Mucosa of stomach (tissue), 1 donor: ENCODE measurements around the gene TMPRSS2.
"Not testable (repeated sequence)": the region's sequence is repeated elsewhere in the genome, so short reads cannot be mapped to it uniquely, and the experiment has no call there.

Experiments
- H3K27me3 ChIP-seq: one replicate; pipeline ENCODE4 v1.7.0; 2013; ENCODE audit warnings: mild to moderate bottlenecking, low read length; ENCODE audit not compliant: control insufficient read depth, insufficient read depth
- H3K36me3 ChIP-seq: one replicate; pipeline ENCODE4 v1.7.0; 2013; ENCODE audit warnings: low read length; ENCODE audit not compliant: control insufficient read depth, insufficient read depth
- H3K4me1 ChIP-seq: one replicate; pipeline ENCODE4 v1.7.0; 2013; ENCODE audit warnings: mild to moderate bottlenecking, low read length; ENCODE audit not compliant: control insufficient read depth, insufficient read depth
- H3K4me3 ChIP-seq: one replicate; pipeline ENCODE4 v1.7.0; 2013; ENCODE audit warnings: low read length
- H3K9ac ChIP-seq: one replicate; pipeline ENCODE4 v1.7.0; 2013; ENCODE audit warnings: mild to moderate bottlenecking, low read length, moderate library complexity
- H3K9me3 ChIP-seq: one replicate; pipeline ENCODE4 v1.7.0; 2013; ENCODE audit warnings: mild to moderate bottlenecking, low read length, moderate library complexity; ENCODE audit not compliant: control insufficient read depth
- donor health status: Pancreatic carcinoma.

TMPRSS2 gene

DNA sequence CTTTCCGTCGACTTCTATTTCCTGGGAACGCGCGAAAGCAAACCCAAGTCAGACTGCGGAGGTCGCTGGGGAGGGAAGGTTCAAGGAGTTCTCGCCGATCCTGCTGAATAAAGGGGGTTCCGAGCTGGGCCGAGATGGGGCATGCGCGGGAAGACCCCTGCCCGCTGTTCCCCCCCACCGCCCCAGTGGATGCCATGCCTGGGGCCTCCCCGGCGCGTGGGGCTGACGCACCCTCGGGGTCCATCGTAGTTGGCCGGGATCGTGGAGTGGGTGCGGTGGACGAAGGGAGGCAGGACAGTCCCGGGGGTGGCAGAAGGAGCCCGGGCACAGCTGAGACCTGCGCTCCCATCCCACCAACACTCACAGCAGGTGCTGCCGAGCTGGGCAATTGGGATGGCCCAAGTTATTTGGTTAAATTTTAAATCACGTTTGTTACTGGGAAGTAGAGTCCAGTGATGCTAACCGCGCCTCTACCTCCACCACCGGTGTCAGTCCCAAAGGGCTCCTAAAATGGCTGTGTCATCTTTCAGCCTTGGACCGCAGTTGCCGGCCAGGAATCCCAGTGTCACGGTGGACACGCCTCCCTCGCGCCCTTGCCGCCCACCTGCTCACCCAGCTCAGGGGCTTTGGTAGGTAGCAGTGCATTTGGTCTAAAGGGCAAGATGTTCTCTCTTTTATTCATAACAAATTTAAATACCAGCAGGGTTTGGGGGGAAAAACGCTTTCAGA, 81.1 kb downstream of the TMPRSS2 start:
- Histone ChIP-seq H3K4me3 (peak overlapping the region; percentile 54), H3K27me3 (no peaks in the 10 kb centered on the region), H3K9ac (peak overlapping the region; percentile 85), H3K36me3 (peaks cover 1% of the 10 kb centered on the region), H3K4me1 (peaks cover 23% of the 10 kb centered on the region), H3K9me3 (no peaks in the 10 kb centered on the region)

DNA sequence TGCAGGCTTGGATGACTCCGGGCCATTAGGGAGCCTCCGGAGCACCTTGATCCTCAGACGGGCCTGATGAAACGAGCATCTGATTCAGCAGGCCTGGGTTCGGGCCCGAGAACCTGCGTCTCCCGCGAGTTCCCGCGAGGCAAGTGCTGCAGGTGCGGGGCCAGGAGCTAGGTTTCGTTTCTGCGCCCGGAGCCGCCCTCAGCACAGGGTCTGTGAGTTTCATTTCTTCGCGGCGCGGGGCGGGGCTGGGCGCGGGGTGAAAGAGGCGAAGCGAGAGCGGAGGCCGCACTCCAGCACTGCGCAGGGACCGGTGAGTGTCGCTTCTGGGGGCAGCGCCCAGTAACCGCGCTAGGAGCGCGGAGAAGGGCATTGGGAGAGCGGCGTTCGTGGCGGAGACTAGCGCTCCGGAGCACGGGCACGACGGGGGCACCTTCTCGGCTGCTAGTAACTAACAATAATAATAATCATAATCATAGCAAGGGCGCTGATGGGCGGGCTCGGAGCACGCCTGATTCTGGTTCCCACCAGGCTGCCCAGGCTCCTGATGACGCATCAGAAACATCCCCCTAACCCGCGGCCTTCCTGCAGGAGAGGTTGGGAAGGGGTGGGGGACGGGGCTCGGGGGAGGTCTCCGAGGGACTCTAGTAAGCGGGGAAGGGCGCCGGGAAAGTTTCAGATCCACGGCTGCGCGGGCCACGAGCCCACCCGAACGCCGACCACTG, 81.8 kb downstream of the TMPRSS2 start, which contains the start of gene MX1:
TSS of gene MX1 (plus strand) at position 286 of the 722 bp plus-strand sequence. CDS start 5,832 bp downstream, outside the sequence.
- H3K9ac ChIP-seq = peak within 1 kb of the TSS; percentile 85
- H3K4me1 ChIP-seq = peaks cover 25% of the 10 kb centered on the region
- no peaks in the 10 kb centered on the region for H3K27me3 ChIP-seq
- no peaks in the 10 kb centered on the region for H3K36me3 ChIP-seq
- no peaks in the 10 kb centered on the region for H3K9me3 ChIP-seq
- H3K4me3 ChIP-seq = peak within 1 kb of the TSS; percentile 54

DNA sequence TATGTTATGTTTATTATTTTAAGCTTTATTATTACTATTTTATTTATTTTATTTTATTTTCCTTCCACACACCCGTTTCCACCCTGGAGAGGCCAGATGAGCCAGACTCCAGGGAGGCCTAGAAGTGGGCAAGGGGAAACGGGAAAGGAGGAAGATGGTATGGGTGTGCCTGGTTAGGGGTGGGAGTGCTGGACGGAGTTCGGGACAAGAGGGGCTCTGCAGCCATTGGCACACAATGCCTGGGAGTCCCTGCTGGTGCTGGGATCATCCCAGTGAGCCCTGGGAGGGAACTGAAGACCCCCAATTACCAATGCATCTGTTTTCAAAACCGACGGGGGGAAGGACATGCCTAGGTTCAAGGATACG, 82.4 kb downstream of the TMPRSS2 start:
- H3K36me3 ChIP-seq = no peaks in the 10 kb centered on the region
- H3K27me3 ChIP-seq = no peaks in the 10 kb centered on the region
- H3K4me1 ChIP-seq = peaks cover 25% of the 10 kb centered on the region
- no peaks in the 10 kb centered on the region for H3K9me3 ChIP-seq
- peak overlapping the region; percentile 54 for H3K4me3 ChIP-seq
- peak overlapping the region; percentile 85 for H3K9ac ChIP-seq

DNA sequence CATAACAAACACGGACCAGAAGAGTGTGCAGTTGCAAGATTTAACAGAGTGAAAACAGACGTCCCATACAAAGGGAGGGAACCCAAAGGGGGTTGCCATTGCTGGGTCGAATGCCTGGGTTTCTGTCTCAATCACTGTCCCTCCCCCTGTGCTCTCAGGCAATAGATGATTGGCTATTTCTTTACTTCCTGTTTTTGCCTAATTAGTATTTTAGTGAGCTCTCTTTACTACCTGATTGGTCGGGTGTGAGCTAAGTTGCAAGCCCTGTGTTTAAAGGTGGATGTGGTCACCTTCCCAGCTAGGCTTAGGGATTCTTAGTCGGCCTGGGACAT, 84.7 kb downstream of the TMPRSS2 start:
- H3K9ac ChIP-seq, H3K4me3 ChIP-seq: not testable (repeated sequence)
- H3K4me1 ChIP-seq = peaks cover 30% of the 10 kb centered on the region

DNA sequence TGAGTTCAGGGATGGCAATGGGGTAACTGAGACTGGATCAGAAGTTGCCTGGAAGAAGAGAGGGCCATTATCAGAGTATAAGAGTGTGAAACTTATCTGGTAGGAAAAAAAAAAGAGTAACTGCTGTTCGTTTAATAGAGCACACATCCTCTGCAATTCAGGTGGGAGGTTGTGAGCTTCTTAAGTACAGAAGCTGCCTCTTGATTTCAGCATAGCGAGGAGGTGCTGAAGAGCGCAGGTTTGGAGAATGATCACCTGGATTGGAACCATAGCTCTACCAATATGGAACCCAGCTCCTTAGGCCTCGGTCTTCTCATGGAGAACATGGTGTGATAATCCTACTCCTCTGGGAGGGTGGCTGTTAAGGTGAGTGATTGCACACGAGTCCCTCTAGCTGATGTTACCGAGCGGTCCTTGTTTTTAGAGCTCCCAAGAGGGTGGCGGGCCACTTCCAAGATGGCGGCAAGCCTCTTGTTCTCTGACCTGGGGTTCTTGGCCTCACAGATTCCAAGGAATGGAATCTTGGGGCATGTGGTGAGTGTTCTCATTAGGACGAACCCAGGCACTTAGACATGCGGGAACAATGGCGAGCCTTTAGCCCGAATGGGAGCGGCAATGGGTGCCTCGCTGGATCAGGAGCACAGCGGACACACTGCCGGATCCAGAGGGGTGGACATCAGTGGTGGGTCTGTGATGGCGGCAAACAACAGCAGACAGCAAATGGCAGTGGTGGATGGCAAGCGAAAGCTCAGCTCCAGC, 85.2 kb downstream of the TMPRSS2 start:
- Histone ChIP-seq H3K9ac (no peak overlapping the region), H3K4me3 (no peak overlapping the region), H3K27me3 (no peaks in the 10 kb centered on the region), H3K36me3 (no peaks in the 10 kb centered on the region), H3K4me1 (peaks cover 30% of the 10 kb centered on the region), H3K9me3 (no peaks in the 10 kb centered on the region)

More for the DNA sequence above, 84.7 kb downstream of the TMPRSS2 start:
- H3K9me3 ChIP-seq, H3K27me3 ChIP-seq, H3K36me3 ChIP-seq: not testable (repeated sequence)

DNA sequence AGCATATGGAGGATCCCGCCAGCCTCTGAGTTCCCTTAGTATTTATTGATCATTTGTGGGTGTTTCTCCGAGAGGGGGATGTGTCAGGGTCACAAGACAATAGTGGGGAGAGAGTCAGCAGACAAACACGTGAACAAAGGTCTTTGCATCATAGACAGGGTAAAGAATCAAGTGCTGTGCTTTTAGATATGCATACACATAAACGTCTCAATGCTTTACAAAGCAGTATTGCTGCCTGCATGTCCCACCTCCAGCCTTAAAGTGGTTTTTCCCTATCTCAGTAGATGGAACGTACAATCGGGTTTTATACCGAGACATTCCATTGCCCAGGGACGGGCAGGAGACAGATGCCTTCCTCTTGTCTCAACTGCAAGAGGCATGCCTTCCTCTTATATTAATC, 87.0 kb downstream of the TMPRSS2 start:
- not testable (repeated sequence) for H3K9me3 ChIP-seq, H3K4me3 ChIP-seq, H3K36me3 ChIP-seq, H3K27me3 ChIP-seq
- H3K9ac ChIP-seq = peak overlapping the region; percentile 68
- H3K4me1 ChIP-seq = peaks cover 30% of the 10 kb centered on the region

DNA sequence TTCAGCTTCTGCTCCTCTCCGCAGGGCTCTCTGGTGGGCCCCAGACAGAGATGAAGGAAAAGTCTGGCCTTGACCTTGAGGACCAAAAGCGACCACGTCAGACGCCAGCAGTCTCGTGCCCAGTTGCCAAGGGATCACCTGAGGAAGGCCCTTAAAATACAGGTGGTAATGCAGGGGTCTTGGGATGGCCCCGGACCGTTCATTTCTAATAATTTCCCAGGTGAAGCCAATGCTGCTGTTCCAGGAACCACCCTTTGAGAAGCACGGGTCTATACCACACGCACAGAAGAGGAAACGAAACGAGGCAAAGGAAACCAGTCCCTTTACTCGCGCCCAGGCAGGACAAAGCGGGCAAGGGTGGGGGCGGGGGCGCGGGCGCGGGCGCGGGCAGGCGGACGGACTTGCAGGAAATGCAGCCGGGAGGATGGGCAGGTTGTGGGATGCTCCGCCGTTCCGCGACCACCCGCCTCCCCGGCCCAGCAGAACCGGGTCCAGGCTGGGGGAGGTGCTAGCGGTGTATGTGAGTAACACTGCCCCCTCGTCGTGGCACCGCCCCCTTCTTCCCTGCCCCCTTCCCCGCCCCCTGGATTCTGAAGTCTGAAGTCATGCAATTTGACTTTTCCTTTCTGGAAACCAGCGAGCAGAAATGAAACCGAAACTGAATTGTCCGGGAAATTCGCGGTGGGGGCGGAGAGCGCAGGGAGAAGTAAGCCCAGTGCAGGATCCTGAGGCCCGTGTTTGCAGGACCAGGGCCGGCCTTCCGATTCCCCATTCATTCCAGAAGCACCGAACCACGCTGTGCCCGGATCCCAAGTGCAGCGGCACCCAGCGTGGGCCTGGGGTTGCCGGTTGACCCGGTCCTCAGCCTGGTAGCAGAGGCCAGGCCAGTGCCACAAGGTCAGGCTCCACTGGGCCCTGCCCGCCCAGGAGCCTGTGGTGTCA, 87.8 kb downstream of the TMPRSS2 start:
- no peaks in the 10 kb centered on the region for H3K36me3 ChIP-seq
- peak overlapping the region; percentile 56 for H3K4me3 ChIP-seq
- H3K27me3 ChIP-seq = no peaks in the 10 kb centered on the region
- H3K9me3 ChIP-seq = no peaks in the 10 kb centered on the region
- peak overlapping the region; percentile 68 for H3K9ac ChIP-seq
- peaks cover 26% of the 10 kb centered on the region for H3K4me1 ChIP-seq

DNA sequence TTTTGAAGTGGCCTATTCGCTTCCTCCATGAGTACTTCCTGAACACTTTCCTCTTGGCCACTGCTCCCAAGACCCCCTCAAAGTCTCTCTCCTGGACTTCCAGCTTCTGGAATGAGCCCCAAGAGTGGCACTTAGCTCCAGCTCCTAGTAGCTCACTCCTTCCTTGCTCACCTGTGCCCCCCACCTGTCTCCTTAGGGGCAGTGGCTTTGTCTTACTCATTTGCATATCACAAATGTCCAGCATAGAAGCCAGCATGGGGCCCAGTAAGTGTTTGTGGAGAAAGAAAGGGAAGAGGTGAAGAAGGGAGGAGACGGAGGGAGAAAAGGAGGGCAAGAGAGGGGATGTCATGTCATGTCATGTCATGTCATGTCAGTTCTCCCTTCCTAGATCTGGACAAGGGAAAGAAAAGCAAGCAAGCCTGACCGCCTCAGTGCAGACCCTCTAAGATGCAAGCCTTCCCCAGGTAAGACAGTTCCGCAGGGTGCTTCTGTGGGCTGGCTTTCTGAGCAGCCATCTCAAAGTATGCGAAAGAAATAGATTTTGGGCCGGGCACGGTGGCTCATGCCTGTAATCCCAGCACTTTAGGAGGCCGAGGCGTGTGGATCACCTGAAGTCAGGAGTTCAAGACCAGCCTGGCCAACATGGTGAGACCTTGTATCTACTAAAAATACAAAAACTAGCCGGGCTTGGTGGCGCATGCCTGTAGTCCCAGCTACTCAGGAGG, 88.8 kb downstream of the TMPRSS2 start:
- H3K4me1 ChIP-seq = peaks cover 18% of the 10 kb centered on the region
- no peak overlapping the region for H3K9ac ChIP-seq
- H3K27me3 ChIP-seq = no peaks in the 10 kb centered on the region
- no peaks in the 10 kb centered on the region for H3K9me3 ChIP-seq
- H3K4me3 ChIP-seq = no peak overlapping the region
- no peaks in the 10 kb centered on the region for H3K36me3 ChIP-seq

DNA sequence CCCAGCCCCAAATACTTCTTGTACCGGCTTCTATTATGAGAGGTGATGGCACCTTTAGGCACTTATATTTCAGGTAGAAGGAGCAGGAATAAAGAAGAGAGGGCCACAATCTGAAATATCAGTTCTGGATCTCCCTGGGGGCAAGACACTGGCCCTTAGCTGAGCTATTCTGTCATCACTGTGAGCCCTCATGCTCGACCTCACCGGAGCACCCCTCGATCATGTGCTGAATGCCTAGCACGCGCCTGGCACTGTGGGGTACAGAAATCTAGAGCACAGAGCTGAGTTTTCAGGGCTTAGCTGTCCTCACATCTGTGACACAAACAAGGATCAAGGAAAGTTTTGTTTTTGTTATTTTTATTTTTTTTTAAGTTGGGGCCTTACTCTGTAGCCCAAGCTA, 89.6 kb downstream of the TMPRSS2 start:
- no peaks in the 10 kb centered on the region for H3K27me3 ChIP-seq
- H3K4me1 ChIP-seq = peaks cover 11% of the 10 kb centered on the region
- H3K9ac ChIP-seq = no peak overlapping the region
- H3K36me3 ChIP-seq = no peaks in the 10 kb centered on the region
- no peak overlapping the region for H3K4me3 ChIP-seq
- H3K9me3 ChIP-seq = no peaks in the 10 kb centered on the region

DNA sequence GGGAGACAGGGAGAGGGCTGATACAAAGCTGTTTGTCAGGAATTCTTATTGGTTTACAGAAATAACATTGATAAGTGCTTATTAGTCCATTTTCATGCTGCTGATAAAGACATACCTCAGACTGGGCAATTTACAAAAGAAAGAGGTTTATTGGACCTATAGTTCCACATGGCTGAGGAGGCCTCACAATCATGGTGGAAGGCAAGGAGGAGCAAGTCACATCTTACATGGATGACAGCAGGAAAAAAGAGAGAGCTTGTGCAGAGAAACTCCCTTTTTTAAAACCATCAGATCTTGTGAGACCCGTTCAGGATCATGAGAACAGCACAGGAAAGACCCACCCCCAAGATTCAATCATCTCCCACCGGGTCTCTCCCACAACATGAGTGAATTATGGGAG, 90.5 kb downstream of the TMPRSS2 start:
- H3K4me1 ChIP-seq = peaks cover 11% of the 10 kb centered on the region
- H3K27me3 ChIP-seq, H3K9me3 ChIP-seq, H3K4me3 ChIP-seq, H3K36me3 ChIP-seq, H3K9ac ChIP-seq: not testable (repeated sequence)
